Esophagus muscularis mucosa (tissue), 3 donors: ENCODE data around the gene SLC30A7.

Experiments
- POLR2A ChIP-seq: fragments of 450-650 bp; IDR thresholded peaks from one replicate; pipeline ENCODE4 v1.6.1; 2017; ENCODE audit warnings: antibody characterized with exemption, moderate library complexity, mild to moderate bottlenecking, low read depth
- POLR2AphosphoS5 ChIP-seq, 2 donors: sonication (generic); formaldehyde crosslinking; IDR thresholded peaks; one replicate each; pipeline ENCODE4 v1.6.1; 2017; ENCODE audit warnings: antibody characterized with exemption in 2 of 2
- TF ChIP-seq, protein P1 (sequence below), 3 experiments: fragments of 200-600 bp in 2 of 3; fragments of 450-650 bp in 1 of 3; sonication (generic) in 2 of 3; IDR thresholded peaks; one replicate each; pipeline ENCODE4 v1.5.1; 2017 to 2019; ENCODE audit warnings: antibody characterized with exemption in 3 of 3, mild to moderate bottlenecking in 2 of 3, moderate library complexity in 1 of 3

DNA sequence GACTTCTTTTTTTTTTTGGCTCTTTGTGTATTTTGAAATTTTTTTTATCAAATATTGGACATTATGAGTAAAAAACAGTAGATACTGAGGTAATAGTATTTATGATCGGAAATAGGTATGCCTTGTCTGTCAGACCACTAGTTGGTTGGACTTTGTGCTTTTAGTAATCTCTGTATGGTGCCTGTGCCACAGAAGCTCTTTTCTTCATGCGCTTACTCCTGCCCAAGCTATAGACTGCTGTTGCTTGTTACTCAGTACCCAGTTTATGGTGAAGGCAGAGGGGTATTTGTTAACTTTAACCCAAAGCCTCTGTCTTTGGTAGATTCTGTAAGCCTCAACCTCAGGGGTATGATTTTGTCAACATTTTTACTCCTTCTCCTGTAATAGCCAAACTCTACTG lies 8.6 kb downstream of the SLC30A7 start:
- TF ChIP-seq, protein P1, sequence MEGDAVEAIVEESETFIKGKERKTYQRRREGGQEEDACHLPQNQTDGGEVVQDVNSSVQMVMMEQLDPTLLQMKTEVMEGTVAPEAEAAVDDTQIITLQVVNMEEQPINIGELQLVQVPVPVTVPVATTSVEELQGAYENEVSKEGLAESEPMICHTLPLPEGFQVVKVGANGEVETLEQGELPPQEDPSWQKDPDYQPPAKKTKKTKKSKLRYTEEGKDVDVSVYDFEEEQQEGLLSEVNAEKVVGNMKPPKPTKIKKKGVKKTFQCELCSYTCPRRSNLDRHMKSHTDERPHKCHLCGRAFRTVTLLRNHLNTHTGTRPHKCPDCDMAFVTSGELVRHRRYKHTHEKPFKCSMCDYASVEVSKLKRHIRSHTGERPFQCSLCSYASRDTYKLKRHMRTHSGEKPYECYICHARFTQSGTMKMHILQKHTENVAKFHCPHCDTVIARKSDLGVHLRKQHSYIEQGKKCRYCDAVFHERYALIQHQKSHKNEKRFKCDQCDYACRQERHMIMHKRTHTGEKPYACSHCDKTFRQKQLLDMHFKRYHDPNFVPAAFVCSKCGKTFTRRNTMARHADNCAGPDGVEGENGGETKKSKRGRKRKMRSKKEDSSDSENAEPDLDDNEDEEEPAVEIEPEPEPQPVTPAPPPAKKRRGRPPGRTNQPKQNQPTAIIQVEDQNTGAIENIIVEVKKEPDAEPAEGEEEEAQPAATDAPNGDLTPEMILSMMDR (IDR thresholded peaks at IDR 0.05) = no peak
- TF ChIP-seq POLR2A (no peak), POLR2AphosphoS5 (IDR thresholded peaks at IDR 0.05) (no peak)
